ENCODE measurements around the gene DAP. TPM values are rescaled to one million over a fixed set of nuclear protein-coding genes. Genes with fewer than 3 reads are reported as not detected.

Gene DAP
- total RNA-seq, 3 donors from 2014 or later (not counting 1 experiment from before 2014, with no cell fraction given), result 38.4 to 48.9 (median 44.9) TPM

GRCh38 chr5:10635867-10636350 is 125.1 kb downstream of the DAP start:
- no peaks in the 10 kb centered on the region for H3K9me3 ChIP-seq (ENCODE audit: control insufficient read depth, insufficient read depth, low read length)
- Mint-ChIP-seq H3K9me3 (peaks cover 4% of the 10 kb centered on the region in 2 donors), H3K36me3 (no peaks in the 10 kb centered on the region), H3K27me3 (ENCODE audit: low read depth in 2 of 2) (no peaks in the 10 kb centered on the region), H3K4me3 (no peak overlapping the region), H3K27ac (peak overlapping the region in 1 of 2 donors; percentile 80), H3K4me1 (peaks cover 24 to 62% of the 10 kb centered on the region in 2 donors)
- ATAC-seq, result no peak
- no peak overlapping the region for H3K4me3 ChIP-seq (ENCODE audit: low read length)
- H3K4me1 ChIP-seq (ENCODE audit: control insufficient read depth, insufficient read depth, low read length), result peaks cover 52% of the 10 kb centered on the region
- no peaks in the 10 kb centered on the region for H3K36me3 ChIP-seq (ENCODE audit: control insufficient read depth, insufficient read depth, low read length)
- peak overlapping the region; percentile 31 for H3K27ac ChIP-seq (ENCODE audit: low read length)
- intact Hi-C loops (cut with micrococcal nuclease), result no loop called here
- no peaks in the 10 kb centered on the region for H3K27me3 ChIP-seq (ENCODE audit: control insufficient read depth, insufficient read depth, low read length)
- whole genome bisulfite sequencing (ENCODE audit: insufficient coverage), result 71% methylated on average over 11 of the region's 11 CpGs
- DNase-seq, result no peak
- TF ChIP-seq, protein P1, sequence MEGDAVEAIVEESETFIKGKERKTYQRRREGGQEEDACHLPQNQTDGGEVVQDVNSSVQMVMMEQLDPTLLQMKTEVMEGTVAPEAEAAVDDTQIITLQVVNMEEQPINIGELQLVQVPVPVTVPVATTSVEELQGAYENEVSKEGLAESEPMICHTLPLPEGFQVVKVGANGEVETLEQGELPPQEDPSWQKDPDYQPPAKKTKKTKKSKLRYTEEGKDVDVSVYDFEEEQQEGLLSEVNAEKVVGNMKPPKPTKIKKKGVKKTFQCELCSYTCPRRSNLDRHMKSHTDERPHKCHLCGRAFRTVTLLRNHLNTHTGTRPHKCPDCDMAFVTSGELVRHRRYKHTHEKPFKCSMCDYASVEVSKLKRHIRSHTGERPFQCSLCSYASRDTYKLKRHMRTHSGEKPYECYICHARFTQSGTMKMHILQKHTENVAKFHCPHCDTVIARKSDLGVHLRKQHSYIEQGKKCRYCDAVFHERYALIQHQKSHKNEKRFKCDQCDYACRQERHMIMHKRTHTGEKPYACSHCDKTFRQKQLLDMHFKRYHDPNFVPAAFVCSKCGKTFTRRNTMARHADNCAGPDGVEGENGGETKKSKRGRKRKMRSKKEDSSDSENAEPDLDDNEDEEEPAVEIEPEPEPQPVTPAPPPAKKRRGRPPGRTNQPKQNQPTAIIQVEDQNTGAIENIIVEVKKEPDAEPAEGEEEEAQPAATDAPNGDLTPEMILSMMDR (IDR thresholded peaks at IDR 0.05), result no peak

DNA sequence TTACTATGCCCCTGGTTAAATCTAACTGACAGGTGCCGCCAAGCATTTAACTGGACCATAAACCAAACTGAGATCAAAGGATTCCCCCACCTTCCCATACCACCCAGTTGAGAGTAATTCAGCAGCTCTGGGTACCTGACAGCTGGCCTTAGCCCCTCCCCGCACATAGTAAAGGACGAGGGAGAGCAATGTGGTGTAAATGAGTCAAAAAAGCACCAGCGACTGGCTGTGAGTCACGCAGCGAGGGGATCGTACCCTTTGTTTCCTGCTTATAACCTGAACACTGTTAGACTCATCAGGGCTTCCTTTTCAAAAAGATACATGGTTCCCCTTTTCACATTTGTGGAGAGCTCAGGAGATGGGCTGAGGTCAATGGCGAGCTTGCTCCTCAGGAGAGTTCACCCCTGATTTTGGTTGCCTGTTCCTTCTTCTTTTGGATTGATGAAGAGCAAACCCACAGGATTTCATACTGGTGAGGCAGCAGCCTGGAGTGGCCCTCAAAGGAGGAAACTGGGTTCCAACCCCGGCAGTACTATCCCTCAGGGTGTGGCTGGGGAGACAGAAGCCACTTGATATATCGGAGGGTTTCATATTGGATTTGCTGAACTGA is 125.7 kb downstream of the DAP start:
- Histone ChIP-seq H3K4me1 (ENCODE audit: control insufficient read depth, insufficient read depth, low read length) (peaks cover 53% of the 10 kb centered on the region), H3K36me3 (ENCODE audit: control insufficient read depth, insufficient read depth, low read length) (no peaks in the 10 kb centered on the region), H3K27ac (ENCODE audit: low read length) (peak overlapping the region; percentile 31), H3K27me3 (ENCODE audit: control insufficient read depth, insufficient read depth, low read length) (no peaks in the 10 kb centered on the region), H3K9me3 (ENCODE audit: control insufficient read depth, insufficient read depth, low read length) (no peaks in the 10 kb centered on the region), H3K4me3 (ENCODE audit: low read length) (no peak overlapping the region)
- Mint-ChIP-seq H3K27me3 (ENCODE audit: low read depth in 2 of 2) (no peaks in the 10 kb centered on the region), H3K9me3 (peaks cover 4% of the 10 kb centered on the region in 2 donors), H3K4me1 (peaks cover 24 to 63% of the 10 kb centered on the region in 2 donors), H3K36me3 (no peaks in the 10 kb centered on the region), H3K4me3 (no peak overlapping the region), H3K27ac (peak overlapping the region; percentile 75 to 80)
- WGBS (ENCODE audit: insufficient coverage), result 24% methylated on average over 10 of the region's 10 CpGs
- peak; percentile 56 to 73 (median 63) for ATAC-seq
- peak in 1 of 2 donors; percentile 54 for DNase-seq
- intact Hi-C loops (cut with micrococcal nuclease), result no loop called here
- TF ChIP-seq, protein P1 (IDR thresholded peaks at IDR 0.05), result no peak

DNA sequence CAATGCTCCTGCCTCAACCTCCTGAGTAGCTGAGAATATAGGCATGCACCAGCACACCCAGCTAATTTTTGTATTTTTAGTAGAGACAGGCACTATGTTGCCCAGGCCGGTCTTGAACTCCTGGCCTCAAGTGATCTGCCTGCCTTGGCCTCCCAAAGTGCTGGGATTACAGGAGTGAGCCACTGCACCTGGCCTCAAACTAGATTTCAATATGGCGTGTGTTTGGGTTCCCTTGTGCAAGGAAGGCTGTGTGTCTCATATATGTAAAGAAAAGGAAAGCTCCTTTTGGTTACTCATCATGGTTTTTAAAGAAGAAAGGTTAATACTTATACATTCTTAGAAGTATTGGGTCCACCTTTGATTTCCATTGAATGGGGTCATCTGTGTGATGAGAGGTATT is 126.5 kb downstream of the DAP start:
- DNase-seq (no peak), ATAC-seq (no peak)
- H3K4me1 ChIP-seq (ENCODE audit: control insufficient read depth, insufficient read depth, low read length), result peaks cover 53% of the 10 kb centered on the region
- H3K4me3 ChIP-seq (ENCODE audit: low read length), result no peak overlapping the region
- intact Hi-C loops (cut with micrococcal nuclease), result no loop called here
- H3K27me3 ChIP-seq (ENCODE audit: control insufficient read depth, insufficient read depth, low read length), result no peaks in the 10 kb centered on the region
- no peaks in the 10 kb centered on the region for H3K36me3 ChIP-seq (ENCODE audit: control insufficient read depth, insufficient read depth, low read length)
- peak overlapping the region; percentile 26 for H3K27ac ChIP-seq (ENCODE audit: low read length)
- no peaks in the 10 kb centered on the region for H3K9me3 ChIP-seq (ENCODE audit: control insufficient read depth, insufficient read depth, low read length)
- peaks cover 24 to 58% of the 10 kb centered on the region in 2 donors for H3K4me1 Mint-ChIP-seq
- 83% methylated on average over 2 of the region's 2 CpGs for WGBS (ENCODE audit: insufficient coverage)
- H3K27ac Mint-ChIP-seq, result peak overlapping the region; percentile 75 to 89
- H3K9me3 Mint-ChIP-seq, result peaks cover 4% of the 10 kb centered on the region in 2 donors
- H3K36me3 Mint-ChIP-seq, result no peaks in the 10 kb centered on the region
- peaks cover 0 to under 1% of the 10 kb centered on the region in 2 donors for H3K27me3 Mint-ChIP-seq (ENCODE audit: low read depth in 2 of 2)
- peak overlapping the region; percentile 82 for H3K4me3 Mint-ChIP-seq
- TF ChIP-seq, protein P1 (IDR thresholded peaks at IDR 0.05), result no peak

All from natural killer cell (primary cell).